IMR-90 (cell line): ENCODE data around the gene ST3GAL5. TPM values are rescaled to one million over a fixed set of nuclear protein-coding genes. Genes with fewer than 3 reads are reported as not detected.

Experiments
- ATAC-seq: fragments of 200-7000 bp; cut with Tn5 transposase; 2 replicates; pipeline ENCODE4 v1.9.1; 2020; ENCODE audit warnings: low read depth, mild to moderate bottlenecking, moderate library complexity
- BruUV-seq: library from RNA; stranded (reverse); fragments of 400-500 nt; replicated peaks from 2 replicates; lab custom pipeline; 2021; lab: Mats Ljungman, UMichigan
- CTCF ChIA-PET: fragments of 300-600 bp; formaldehyde crosslinking; extraction: SDS; loops from one replicate; lab custom pipeline; 2021; ENCODE audit warnings: antibody characterized with exemption; lab: Yijun Ruan, JAX
- POLR2A ChIA-PET: fragments of 300-600 bp; sonication (Branson Sonifier 250); formaldehyde crosslinking; loops from one replicate; lab custom pipeline; 2022; ENCODE audit warnings: antibody characterized with exemption; ENCODE audit not compliant: unreplicated experiment; lab: Charles Lee
- DNase-seq: peaks from one replicate; pipeline ENCODE4 v3.0.0; 2013
- H2AFZ ChIP-seq: replicated peaks from 2 replicates; pipeline ENCODE3; 2013; ENCODE audit warnings: low read length, mild to moderate bottlenecking; ENCODE audit not compliant: poor library complexity
- H2AK5ac ChIP-seq: 2 replicates; pipeline ENCODE4 v1.6.1; 2013; ENCODE audit warnings: low read depth, low read length, inconsistent platforms
- H2AK9ac ChIP-seq: replicated peaks from 2 replicates; pipeline ENCODE3; 2013; ENCODE audit warnings: mild to moderate bottlenecking, low read depth, low read length, moderate library complexity; ENCODE audit not compliant: poor library complexity
- H2BK120ac ChIP-seq: 2 replicates; pipeline ENCODE4 v1.6.1; 2013; ENCODE audit warnings: low read depth, low read length, inconsistent platforms
- H2BK15ac ChIP-seq: 3 replicates; pipeline ENCODE4 v1.6.1; 2013; ENCODE audit warnings: low read depth, low read length, inconsistent platforms
- H2BK20ac ChIP-seq: 2 replicates; pipeline ENCODE4 v1.6.1; 2013; ENCODE audit warnings: low read depth, mild to moderate bottlenecking, inconsistent platforms, low read length, moderate library complexity
- H2BK5ac ChIP-seq: 2 replicates; pipeline ENCODE4 v1.6.1; 2013; ENCODE audit warnings: mild to moderate bottlenecking, low read depth, low read length, inconsistent platforms; ENCODE audit not compliant: poor library complexity, severe bottlenecking
- H3K14ac ChIP-seq: replicated peaks from 2 replicates; pipeline ENCODE4 v1.6.1; 2013; ENCODE audit warnings: low read depth, low read length, inconsistent platforms
- H3K18ac ChIP-seq: 2 replicates; pipeline ENCODE4 v1.6.1; 2013; ENCODE audit warnings: low read depth, low read length, control low read depth
- H3K23ac ChIP-seq: 2 replicates; pipeline ENCODE4 v1.6.1; 2013; ENCODE audit warnings: low read depth, low read length, inconsistent platforms
- H3K27ac ChIP-seq: 2 replicates; pipeline ENCODE4 v1.5.1; 2013; ENCODE audit warnings: mild to moderate bottlenecking, control low read depth, low read length; ENCODE audit not compliant: insufficient read depth
- H3K27me3 ChIP-seq: 2 replicates; pipeline ENCODE4 v1.6.1; 2013; ENCODE audit warnings: low read length; ENCODE audit not compliant: control insufficient read depth, insufficient read depth
- H3K36me3 ChIP-seq: 2 replicates; pipeline ENCODE4 v1.6.1; 2013; ENCODE audit warnings: low read length, mixed read lengths; ENCODE audit not compliant: control insufficient read depth, insufficient read depth
- H3K4ac ChIP-seq: 2 replicates; pipeline ENCODE4 v1.6.1; 2013; ENCODE audit warnings: low read depth, low read length, inconsistent platforms
- H3K4me1 ChIP-seq: 2 replicates; pipeline ENCODE4 v1.6.1; 2013; ENCODE audit warnings: low read length, mixed read lengths; ENCODE audit not compliant: control insufficient read depth, insufficient read depth
- H3K4me2 ChIP-seq: 2 replicates; pipeline ENCODE4 v1.6.1; 2013; ENCODE audit warnings: low read depth, mild to moderate bottlenecking, control low read depth, low read length, moderate library complexity
- H3K4me3 ChIP-seq: 2 replicates; pipeline ENCODE4 v1.5.1; 2013; ENCODE audit warnings: low read depth, mild to moderate bottlenecking, control low read depth, low read length, moderate library complexity; ENCODE audit not compliant: insufficient read depth
- H3K56ac ChIP-seq: 2 replicates; pipeline ENCODE4 v1.6.1; 2013; ENCODE audit warnings: low read length, inconsistent platforms; ENCODE audit not compliant: insufficient read depth; ENCODE audit errors: extremely low read depth
- H3K79me1 ChIP-seq, 2 experiments: 2 replicates each; pipeline ENCODE4 v1.6.1; 2013; ENCODE audit warnings: low read length in 2 of 2, inconsistent platforms in 1 of 2, low read depth in 1 of 2
- H3K9ac ChIP-seq: 2 replicates; pipeline ENCODE4 v1.6.1; 2013; ENCODE audit warnings: low read depth, low read length, control low read depth
- H3K9me1 ChIP-seq: 2 replicates; pipeline ENCODE4 v1.6.1; 2013; ENCODE audit warnings: low read length, inconsistent platforms; ENCODE audit not compliant: insufficient read depth
- H3K9me3 ChIP-seq: 2 replicates; pipeline ENCODE4 v1.6.1; 2013; ENCODE audit warnings: low read length; ENCODE audit not compliant: control insufficient read depth, insufficient read depth
- H4K20me1 ChIP-seq: 2 replicates; pipeline ENCODE4 v1.6.1; 2013; ENCODE audit warnings: low read length, inconsistent platforms; ENCODE audit not compliant: insufficient read depth
- H4K5ac ChIP-seq: 2 replicates; pipeline ENCODE4 v1.6.1; 2013; ENCODE audit warnings: mild to moderate bottlenecking, low read depth, low read length, control low read depth
- H4K8ac ChIP-seq, 2 experiments: 2 replicates each; pipeline ENCODE4 v1.6.1; 2013; ENCODE audit warnings: low read depth in 2 of 2, low read length in 2 of 2, control low read depth in 1 of 2, inconsistent platforms in 1 of 2
- H4K91ac ChIP-seq: 2 replicates; pipeline ENCODE4 v1.6.1; 2013; ENCODE audit warnings: low read depth, low read length, inconsistent platforms; ENCODE audit not compliant: insufficient read depth
- BHLHE40 ChIP-seq: fragments of 150-350 bp; IDR thresholded peaks from 2 replicates; pipeline ENCODE4 v1.6.1; 2016; ENCODE audit warnings: mild to moderate bottlenecking, low read depth, low read length
- CEBPB ChIP-seq: IDR thresholded peaks from 2 replicates; pipeline ENCODE4 v1.6.1; 2012; ENCODE audit warnings: low read depth, low read length, improper control_type of control experiment
- CHD1 ChIP-seq: IDR thresholded peaks from 2 replicates; pipeline ENCODE4 v1.6.1; 2012; ENCODE audit warnings: low read depth, low read length, improper control_type of control experiment
- FOS ChIP-seq: fragments of 150-350 bp; IDR thresholded peaks from 2 replicates; pipeline ENCODE4 v1.6.1; 2016; ENCODE audit warnings: low read depth, low read length
- MAFK ChIP-seq: IDR thresholded peaks from 2 replicates; pipeline ENCODE4 v1.6.1; 2012; ENCODE audit warnings: low read depth, low read length, improper control_type of control experiment
- MAZ ChIP-seq: IDR thresholded peaks from 2 replicates; pipeline ENCODE4 v1.6.1; 2012; ENCODE audit warnings: low read depth, mild to moderate bottlenecking, low read length, improper control_type of control experiment, moderate library complexity, borderline replicate concordance
- MXI1 ChIP-seq: IDR thresholded peaks from 2 replicates; pipeline ENCODE4 v1.6.1; 2012; ENCODE audit warnings: low read depth, mild to moderate bottlenecking, low read length, moderate library complexity, borderline replicate concordance
- NFE2L2 ChIP-seq: fragments of 150-350 bp; IDR thresholded peaks from 2 replicates; pipeline ENCODE4 v1.6.1; 2016; ENCODE audit warnings: low read depth, mild to moderate bottlenecking, low read length
- POLR2A ChIP-seq: IDR thresholded peaks from 2 replicates; pipeline ENCODE4 v1.6.1; 2012; ENCODE audit warnings: mild to moderate bottlenecking, low read depth, low read length
- RCOR1 ChIP-seq: IDR thresholded peaks from 2 replicates; pipeline ENCODE4 v1.6.1; 2012; ENCODE audit warnings: mild to moderate bottlenecking, low read length, improper control_type of control experiment; ENCODE audit not compliant: insufficient replicate concordance
- RFX5 ChIP-seq: IDR thresholded peaks from 2 replicates; pipeline ENCODE4 v1.8.0; 2012; ENCODE audit warnings: low read depth, mild to moderate bottlenecking, low read length, moderate library complexity
- SMC3 ChIP-seq: fragments of 150-350 bp; IDR thresholded peaks from 2 replicates; pipeline ENCODE4 v1.6.1; 2016; ENCODE audit warnings: low read depth, mild to moderate bottlenecking, antibody characterized with exemption, low read length, moderate library complexity
- WGBS, 2 experiments: methylation state at CpG; one replicate each; pipeline versions ENCODE4 v1.1.5 to v1.1.7; 2013; ENCODE audit warnings: missing lambda C conversion rate in 2 of 2; ENCODE audit not compliant: insufficient read length in 1 of 2; ENCODE audit errors: extremely low coverage in 2 of 2; 5-methylcytosine and 5-hydroxymethylcytosine counted together
- dilution Hi-C: fragments of 300-500 bp; cut with HindIII; formaldehyde crosslinking; loops from one replicate; pipeline ENCODE4 v1.14.3; 2018; ENCODE audit warnings: low sequenced_read_pairs; ENCODE audit not compliant: unreplicated experiment
- in situ Hi-C: fragments of 300-500 bp; cut with MboI; formaldehyde crosslinking; loops from 3 replicates; pipeline ENCODE4 v1.14.3; 2019; ENCODE audit warnings: low sequenced_read_pairs, inconsistent platforms, mixed read lengths
- intact Hi-C: fragments of 100-400 bp; cut with micrococcal nuclease; formaldehyde crosslinking; loops from 2 replicates; pipeline ENCODE4 v1.10.0; 2022
- polyA plus RNA-seq, 3 experiments: library from polyadenylated mRNA; depleted of rRNA; stranded (reverse); fragments of >200 nt; gene quantifications; 2 replicates each; pipeline ENCODE4 v1.2.3, GENCODE V29; 2012; ENCODE audit warnings: low replicate concordance in 1 of 3
- total RNA-seq: library from RNA; depleted of rRNA; stranded (reverse); fragments of >200 nt; gene quantifications from 2 replicates; pipeline ENCODE4 v1.2.3, GENCODE V29; 2012
- TF ChIP-seq, protein P1 (sequence below): fragments of 150-350 bp; IDR thresholded peaks from 2 replicates; pipeline ENCODE4 v1.6.1; 2016; ENCODE audit warnings: low read depth, mild to moderate bottlenecking, low read length, moderate library complexity, borderline replicate concordance

Gene ST3GAL5
- total and polyA plus RNA-seq, 2 of the 4 experiments (the other 2 are of a cell fraction): 16.8 to 21.0 TPM

DNA sequence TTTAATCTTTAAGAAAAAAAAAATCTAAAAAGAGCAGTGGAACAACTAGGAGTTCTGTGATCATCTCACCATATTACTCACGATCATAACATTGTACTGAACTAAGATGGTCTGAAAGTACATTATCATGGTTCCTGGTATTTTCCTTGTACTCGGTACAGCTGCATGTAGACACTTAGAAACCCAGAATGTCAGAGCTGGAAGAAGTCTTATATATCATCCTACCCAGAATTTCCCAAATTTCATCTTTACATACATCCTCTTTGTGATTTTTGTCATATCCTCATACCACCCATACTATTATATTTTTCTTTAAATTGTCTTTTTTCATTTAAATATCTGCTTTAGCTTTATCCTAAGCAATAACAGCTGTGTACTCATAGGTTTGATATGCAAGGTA lies 12.4 kb upstream of the ST3GAL5 start:
- H3K9ac ChIP-seq: no peak overlapping the region
- H2BK20ac ChIP-seq: no peak overlapping the region
- no peak for ATAC-seq
- no peak overlapping the region for H3K4me2 ChIP-seq
- H4K5ac ChIP-seq: no peak overlapping the region
- POLR2A ChIA-PET: no interaction called here
- H3K18ac ChIP-seq: no peak overlapping the region
- no peak overlapping the region for H4K91ac ChIP-seq
- no peak overlapping the region for H3K4me3 ChIP-seq
- H3K27ac ChIP-seq: no peak overlapping the region
- H3K9me1 ChIP-seq: no peaks in the 10 kb centered on the region; the same call in 1 of the 2 replicates
- H2AK5ac ChIP-seq: no peak overlapping the region
- no peaks in the 10 kb centered on the region for H3K36me3 ChIP-seq
- no peak overlapping the region for H4K8ac ChIP-seq
- H3K23ac ChIP-seq: no peak overlapping the region
- no peak overlapping the region for H2AFZ ChIP-seq
- TF ChIP-seq MAFK (no peak), NFE2L2 (no peak), CEBPB (no peak), RCOR1 (no peak), RFX5 (no peak), POLR2A (no peak), MAZ (no peak), FOS (no peak), BHLHE40 (no peak), SMC3 (no peak), MXI1 (no peak), CHD1 (no peak)
- TF ChIP-seq, protein P1, sequence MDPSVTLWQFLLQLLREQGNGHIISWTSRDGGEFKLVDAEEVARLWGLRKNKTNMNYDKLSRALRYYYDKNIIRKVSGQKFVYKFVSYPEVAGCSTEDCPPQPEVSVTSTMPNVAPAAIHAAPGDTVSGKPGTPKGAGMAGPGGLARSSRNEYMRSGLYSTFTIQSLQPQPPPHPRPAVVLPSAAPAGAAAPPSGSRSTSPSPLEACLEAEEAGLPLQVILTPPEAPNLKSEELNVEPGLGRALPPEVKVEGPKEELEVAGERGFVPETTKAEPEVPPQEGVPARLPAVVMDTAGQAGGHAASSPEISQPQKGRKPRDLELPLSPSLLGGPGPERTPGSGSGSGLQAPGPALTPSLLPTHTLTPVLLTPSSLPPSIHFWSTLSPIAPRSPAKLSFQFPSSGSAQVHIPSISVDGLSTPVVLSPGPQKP: no peak
- WGBS, 2 experiments: no CpG with 5 or more reads among the region's 2 CpGs
- no peak overlapping the region for H2BK15ac ChIP-seq
- H2BK5ac ChIP-seq: no peak overlapping the region
- peaks cover 14% of the 10 kb centered on the region for H3K27me3 ChIP-seq
- no peaks in the 10 kb centered on the region for H4K20me1 ChIP-seq
- H3K14ac ChIP-seq: no peak overlapping the region
- intact Hi-C loops: no loop called here
- no peak overlapping the region for H2AK9ac ChIP-seq
- no TSS peak for BruUV-seq
- dilution Hi-C loops: no loop called here
- no peaks in the 10 kb centered on the region for H3K9me3 ChIP-seq
- H3K56ac ChIP-seq: no peak overlapping the region
- no peak for DNase-seq
- no peaks in the 10 kb centered on the region for H3K79me1 ChIP-seq
- in situ Hi-C loops: no loop called here
- peaks cover 12% of the 10 kb centered on the region for H3K4me1 ChIP-seq
- no peak overlapping the region for H2BK120ac ChIP-seq
- CTCF ChIA-PET: interaction anchor here (1.3 kb wide), 1 partner anchor 12 kb away, joined by 6 read pairs; no protein-coding TSS in a partner anchor
- no peak overlapping the region for H3K4ac ChIP-seq
